MCF 10A (cell line): ENCODE results near the gene MVK. TPM values are rescaled to one million over a fixed set of nuclear protein-coding genes. Genes with fewer than 3 reads are reported as not detected.

Experiments
- BruUV-seq: library from RNA; stranded (reverse); fragments of 400-500 nt; replicated peaks from 2 replicates; lab custom pipeline; 2021; lab: Mats Ljungman, UMichigan
- CTCF ChIA-PET: fragments of 300-600 bp; sonication (Branson Sonifier 250); formaldehyde crosslinking; extraction: SDS; loops from one replicate; lab custom pipeline; 2021; ENCODE audit warnings: antibody characterized with exemption, inconsistent platforms; lab: Yijun Ruan, JAX
- POLR2A ChIA-PET: fragments of 300-600, 350-650 bp; sonication (Branson Sonifier 250); formaldehyde crosslinking; extraction: SDS; loops from one replicate; lab custom pipeline; 2020; ENCODE audit warnings: antibody characterized with exemption, inconsistent platforms; lab: Yijun Ruan, JAX
- DNase-seq: peaks from one replicate; pipeline ENCODE4 v3.0.0-alpha.2; 2018; ENCODE audit not compliant: unreplicated experiment
- H3K27ac Mint-ChIP-seq: one replicate; pipeline ENCODE4 v1.8.0; 2022; ENCODE audit warnings: mild to moderate bottlenecking, low read depth, mixed read lengths; ENCODE audit not compliant: unreplicated experiment
- H3K27me3 Mint-ChIP-seq: one replicate; pipeline ENCODE4 v1.8.0; 2022; ENCODE audit warnings: mixed read lengths; ENCODE audit not compliant: insufficient read depth, unreplicated experiment
- H3K36me3 Mint-ChIP-seq: one replicate; pipeline ENCODE4 v1.8.0; 2022; ENCODE audit warnings: mild to moderate bottlenecking, moderate library complexity, mixed read lengths; ENCODE audit not compliant: insufficient read depth, unreplicated experiment
- H3K4me1 Mint-ChIP-seq: one replicate; pipeline ENCODE4 v1.8.0; 2022; ENCODE audit warnings: mixed read lengths; ENCODE audit not compliant: insufficient read depth, unreplicated experiment
- H3K4me3 Mint-ChIP-seq: one replicate; pipeline ENCODE4 v1.8.0; 2022; ENCODE audit warnings: mild to moderate bottlenecking, moderate library complexity, mixed read lengths; ENCODE audit not compliant: unreplicated experiment
- H3K9me3 Mint-ChIP-seq: one replicate; pipeline ENCODE4 v1.8.0; 2022; ENCODE audit warnings: mixed read lengths; ENCODE audit not compliant: unreplicated experiment
- CTCF ChIP-seq: fragments of 200-600 bp; IDR thresholded peaks from one replicate; pipeline ENCODE4 v1.8.0; 2022; ENCODE audit warnings: antibody characterized with exemption, mild to moderate bottlenecking; ENCODE audit not compliant: unreplicated experiment
- intact Hi-C: fragments of 100-400 bp; cut with micrococcal nuclease; formaldehyde crosslinking; loops from 2 replicates; pipeline ENCODE4 v1.14.1; 2022
- total RNA-seq: library from RNA; stranded (reverse); gene quantifications from 2 replicates; pipeline ENCODE4 v1.2.3, GENCODE V29; 2022

Gene MVK
- total RNA-seq, 1 experiment from 2014 or later, result 17.1 TPM

- ChIA-PET CTCF (interaction anchor here (0.7 to 3.9 kb wide), 3 partner anchors 8 to 265 kb away, joined by 4 to 23 read pairs (median 4); no protein-coding TSS in a partner anchor), POLR2A (no interaction called here)
- Mint-ChIP-seq H3K27ac (no peak overlapping the region), H3K9me3 (no peaks in the 10 kb centered on the region), H3K27me3 (no peaks in the 10 kb centered on the region), H3K4me3 (no peak overlapping the region), H3K4me1 (peaks cover 14% of the 10 kb centered on the region), H3K36me3 (peaks cover 67% of the 10 kb centered on the region)
- DNase-seq, result no peak
- no TSS peak for BruUV-seq
- intact Hi-C loops, result no loop called here
- TF ChIP-seq CTCF, result no peak
Observed at GRCh38 chr12:109580272-109580671, 6.7 kb downstream of the MVK start.

GRCh38 chr12:109580684-109581333, 7.2 kb downstream of the MVK start:
- DNase-seq, result no peak
- TF ChIP-seq CTCF, result no peak
- Mint-ChIP-seq H3K27ac (peak overlapping the region; percentile 92), H3K36me3 (peaks cover 62% of the 10 kb centered on the region), H3K4me1 (peaks cover 14% of the 10 kb centered on the region), H3K4me3 (no peak overlapping the region), H3K9me3 (no peaks in the 10 kb centered on the region), H3K27me3 (no peaks in the 10 kb centered on the region)
- BruUV-seq, result no TSS peak
- ChIA-PET CTCF (interaction anchor here (1.0 to 3.9 kb wide), 4 partner anchors 8 to 264 kb away, joined by 4 to 23 read pairs (median 6); no protein-coding TSS in a partner anchor), POLR2A (interaction anchor here (0.6 to 2.4 kb wide), 3 partner anchors 7 to 193 kb away, joined by 4 to 40 read pairs (median 5); partner anchors contain the start of genes KCTD10, MMAB, MVK and UBE3B)
- intact Hi-C loops, result no loop called here

- no TSS peak for BruUV-seq
- Mint-ChIP-seq H3K4me3 (no peak overlapping the region), H3K9me3 (no peaks in the 10 kb centered on the region), H3K4me1 (peaks cover 14% of the 10 kb centered on the region), H3K27ac (peak overlapping the region; percentile 92), H3K27me3 (no peaks in the 10 kb centered on the region), H3K36me3 (peaks cover 61% of the 10 kb centered on the region)
- intact Hi-C loops, result no loop called here
- CTCF ChIA-PET, result interaction anchor here (0.8 to 3.9 kb wide), 7 partner anchors 9 to 305 kb away, joined by 3 to 23 read pairs (median 4); no protein-coding TSS in a partner anchor
- no peak for DNase-seq
- POLR2A ChIA-PET, result interaction anchor here (0.6 to 2.4 kb wide), 6 partner anchors 8 to 192 kb away, joined by 3 to 40 read pairs (median 5); partner anchors contain the start of genes KCTD10, MMAB, MVK and UBE3B
- TF ChIP-seq CTCF, result no peak
Observed at GRCh38 chr12:109581334-109581691, 7.7 kb downstream of the MVK start.

- peak overlapping the region; percentile 59 for H3K4me3 Mint-ChIP-seq
- H3K36me3 Mint-ChIP-seq, result peaks cover 56% of the 10 kb centered on the region
- H3K9me3 Mint-ChIP-seq, result no peaks in the 10 kb centered on the region
- DNase-seq, result peak; percentile 92
- POLR2A ChIA-PET, result interaction anchor here (0.6 to 2.4 kb wide), 10 partner anchors 8 to 1019 kb away, joined by 3 to 40 read pairs (median 4); partner anchors contain the start of genes MMAB, MVK and UBE3B
- intact Hi-C loops, result no loop called here
- CTCF ChIA-PET, result interaction anchor here (0.8 to 3.9 kb wide), 7 partner anchors 9 to 304 kb away, joined by 3 to 23 read pairs (median 4); no protein-coding TSS in a partner anchor
- peak overlapping the region; percentile 92 for H3K27ac Mint-ChIP-seq
- BruUV-seq, result no TSS peak
- no peak for TF ChIP-seq CTCF
- peaks cover 14% of the 10 kb centered on the region for H3K4me1 Mint-ChIP-seq
- no peaks in the 10 kb centered on the region for H3K27me3 Mint-ChIP-seq
Observed at GRCh38 chr12:109581856-109582255, 8.3 kb downstream of the MVK start.
